Astrocyte (in vitro differentiated cells and primary cell): Measurements from ENCODE around the gene PPP1CB. TPM values are rescaled to one million over a fixed set of nuclear protein-coding genes. Genes with fewer than 3 reads are reported as not detected.

Experiments
- DNase-seq: peaks from one replicate; pipeline ENCODE4 v3.0.0-alpha.2; 2010; ENCODE audit warnings: low read depth
- FAIRE-seq: peaks from 2 replicates; lab custom pipeline; 2011; peaks lifted over from hg19 to GRCh38; lab: Jason Lieb, UNC
- H2AFZ ChIP-seq: 2 replicates; pipeline ENCODE4 v1.6.0; 2012; ENCODE audit warnings: low read depth, low read length, inconsistent platforms
- H3K27ac ChIP-seq: 2 replicates; pipeline ENCODE4 v1.5.1; 2011; ENCODE audit warnings: low read depth, low read length, inconsistent platforms
- H3K27me3 ChIP-seq: 2 replicates; pipeline ENCODE4 v1.6.0; 2011; ENCODE audit warnings: low read length, inconsistent platforms; ENCODE audit not compliant: insufficient read depth
- H3K36me3 ChIP-seq: 2 replicates; pipeline ENCODE4 v1.5.1; 2011; ENCODE audit warnings: low read length, inconsistent platforms; ENCODE audit not compliant: insufficient read depth
- H3K4me1 ChIP-seq: 2 replicates; pipeline ENCODE4 v1.5.1; 2011; ENCODE audit warnings: low read length, inconsistent platforms; ENCODE audit not compliant: insufficient read depth
- H3K4me2 ChIP-seq: 2 replicates; pipeline ENCODE4 v1.6.0; 2012; ENCODE audit warnings: low read length, inconsistent platforms
- H3K4me3 ChIP-seq: 2 replicates; pipeline ENCODE4 v1.5.1; 2011; ENCODE audit warnings: low read depth, mild to moderate bottlenecking, low read length, inconsistent platforms; ENCODE audit not compliant: insufficient read depth
- H3K79me2 ChIP-seq: 2 replicates; pipeline ENCODE4 v1.6.0; 2012; ENCODE audit warnings: mild to moderate bottlenecking, low read length, inconsistent platforms; ENCODE audit not compliant: insufficient read depth
- H3K9ac ChIP-seq: 2 replicates; pipeline ENCODE4 v1.6.0; 2012; ENCODE audit warnings: mild to moderate bottlenecking, low read length, inconsistent platforms
- H3K9me3 ChIP-seq: 2 replicates; pipeline ENCODE4 v1.5.1; 2012; ENCODE audit warnings: low read depth, mild to moderate bottlenecking, low read length, inconsistent platforms; ENCODE audit not compliant: insufficient read depth
- H4K20me1 ChIP-seq: 2 replicates; pipeline ENCODE4 v1.6.0; 2012; ENCODE audit warnings: low read length, inconsistent platforms; ENCODE audit not compliant: insufficient read depth
- H3K27ac Mint-ChIP-seq: one replicate; pipeline ENCODE4 v1.8.0; 2021; ENCODE audit warnings: mild to moderate bottlenecking, mixed read lengths; ENCODE audit not compliant: unreplicated experiment
- H3K27me3 Mint-ChIP-seq: one replicate; pipeline ENCODE4 v1.8.0; 2021; ENCODE audit warnings: low read depth, mixed read lengths; ENCODE audit not compliant: unreplicated experiment
- H3K36me3 Mint-ChIP-seq: one replicate; pipeline ENCODE4 v1.8.0; 2021; ENCODE audit warnings: low read depth, mixed read lengths; ENCODE audit not compliant: unreplicated experiment
- H3K4me1 Mint-ChIP-seq: one replicate; pipeline ENCODE4 v1.8.0; 2021; ENCODE audit warnings: low read depth, mixed read lengths; ENCODE audit not compliant: unreplicated experiment
- H3K4me3 Mint-ChIP-seq: one replicate; pipeline ENCODE4 v1.8.0; 2021; ENCODE audit warnings: mild to moderate bottlenecking, moderate library complexity, mixed read lengths; ENCODE audit not compliant: unreplicated experiment
- H3K9me3 Mint-ChIP-seq: one replicate; pipeline ENCODE4 v1.8.0; 2021; ENCODE audit warnings: mild to moderate bottlenecking, mixed read lengths; ENCODE audit not compliant: unreplicated experiment
- CTCF ChIP-seq: IDR thresholded peaks from 2 replicates; pipeline ENCODE4 v1.5.1; 2011; ENCODE audit warnings: low read depth, mild to moderate bottlenecking, inconsistent platforms, low read length, moderate library complexity; ENCODE audit not compliant: insufficient read depth
- EZH2 ChIP-seq: IDR thresholded peaks from 2 replicates; pipeline ENCODE4 v1.6.1; 2012; ENCODE audit warnings: mild to moderate bottlenecking, low read length, inconsistent platforms; ENCODE audit not compliant: insufficient read depth
- total RNA-seq: library from RNA; stranded (reverse); gene quantifications from 2 replicates; pipeline ENCODE4 v1.2.1, GENCODE V29; 2021

Gene PPP1CB
- total RNA-seq, 1 donor from 2014 or later = 250 TPM

- Histone ChIP-seq H3K9me3 (no peaks in the 10 kb centered on the region), H3K4me3 (no peak overlapping the region), H3K27ac (no peak overlapping the region), H3K27me3 (no peaks in the 10 kb centered on the region), H2AFZ (no peak overlapping the region), H3K36me3 (no peaks in the 10 kb centered on the region), H3K4me2 (no peak overlapping the region), H3K4me1 (no peaks in the 10 kb centered on the region), H4K20me1 (peaks cover 98% of the 10 kb centered on the region), H3K79me2 (peaks cover 100% of the 10 kb centered on the region), H3K9ac (no peak overlapping the region)
- no peak for FAIRE-seq
- no peaks in the 10 kb centered on the region for H3K9me3 Mint-ChIP-seq
- no peak for DNase-seq
- peaks cover 10% of the 10 kb centered on the region for H3K4me1 Mint-ChIP-seq
- no peak overlapping the region for H3K4me3 Mint-ChIP-seq
- no peak overlapping the region for H3K27ac Mint-ChIP-seq
- H3K36me3 Mint-ChIP-seq = no peaks in the 10 kb centered on the region
- TF ChIP-seq EZH2 = no peak
- TF ChIP-seq CTCF = no peak
- H3K27me3 Mint-ChIP-seq = no peaks in the 10 kb centered on the region
Observed at GRCh38 chr2:28772351-28772750, 20.7 kb downstream of the PPP1CB start.

GRCh38 chr2:28776471-28776870 lies 24.8 kb downstream of the PPP1CB start:
- Mint-ChIP-seq H3K4me3 (no peak overlapping the region), H3K27ac (peak overlapping the region; percentile 41), H3K27me3 (no peaks in the 10 kb centered on the region), H3K9me3 (no peaks in the 10 kb centered on the region), H3K4me1 (peaks cover 5% of the 10 kb centered on the region), H3K36me3 (peaks cover 2% of the 10 kb centered on the region)
- Histone ChIP-seq H2AFZ (no peak overlapping the region), H3K36me3 (peaks cover 29% of the 10 kb centered on the region), H3K27ac (no peak overlapping the region), H3K9ac (no peak overlapping the region), H4K20me1 (peaks cover 85% of the 10 kb centered on the region), H3K4me1 (no peaks in the 10 kb centered on the region), H3K9me3 (no peaks in the 10 kb centered on the region), H3K27me3 (no peaks in the 10 kb centered on the region), H3K79me2 (peaks cover 93% of the 10 kb centered on the region), H3K4me3 (no peak overlapping the region), H3K4me2 (no peak overlapping the region)
- FAIRE-seq = no peak
- DNase-seq = no peak
- TF ChIP-seq EZH2 (no peak), CTCF (no peak)

- H3K4me3 Mint-ChIP-seq = no peak overlapping the region
- H3K27ac Mint-ChIP-seq = no peak overlapping the region
- Histone ChIP-seq H3K79me2 (peaks cover 90% of the 10 kb centered on the region), H2AFZ (no peak overlapping the region), H3K4me2 (no peak overlapping the region), H3K27ac (no peak overlapping the region), H3K36me3 (peaks cover 48% of the 10 kb centered on the region), H3K27me3 (no peaks in the 10 kb centered on the region), H4K20me1 (peaks cover 70% of the 10 kb centered on the region), H3K9me3 (no peaks in the 10 kb centered on the region), H3K4me1 (no peaks in the 10 kb centered on the region), H3K9ac (no peak overlapping the region), H3K4me3 (no peak overlapping the region)
- H3K9me3 Mint-ChIP-seq = no peaks in the 10 kb centered on the region
- no peak for FAIRE-seq
- H3K27me3 Mint-ChIP-seq = no peaks in the 10 kb centered on the region
- H3K4me1 Mint-ChIP-seq = peaks cover 5% of the 10 kb centered on the region
- no peak for TF ChIP-seq EZH2
- TF ChIP-seq CTCF = no peak
- peaks cover 4% of the 10 kb centered on the region for H3K36me3 Mint-ChIP-seq
- DNase-seq = no peak
Observed at GRCh38 chr2:28778392-28778791, 26.8 kb downstream of the PPP1CB start.
